BLaER1 treated with 17β-estradiol and CSF1 and Interleukin-3, amounts not matched to agents 10 nM and 100 nM (cell line): ENCODE measurements around the gene THY1.
"Not testable (repeated sequence)": the region's sequence is repeated elsewhere in the genome, so short reads cannot be mapped to it uniquely, and the experiment has no call there.

Experiments used
- H3K27ac ChIP-seq, 11 experiments: shearing (Covaris generic); formaldehyde crosslinking; 2 replicates each; pipeline ENCODE4 v1.8.1; 2022
- H3K27me3 ChIP-seq, 11 experiments: shearing (Covaris generic); formaldehyde crosslinking; 2 replicates each; pipeline ENCODE4 v1.8.1; 2022
- H3K36me3 ChIP-seq, 11 experiments: shearing (Covaris generic); formaldehyde crosslinking; 2 replicates each; pipeline ENCODE4 v1.8.1; 2022
- H3K4me1 ChIP-seq, 10 experiments: shearing (Covaris generic); formaldehyde crosslinking; 2 replicates each; pipeline ENCODE4 v1.8.1; 2022
- H3K4me2 ChIP-seq, 11 experiments: shearing (Covaris generic); formaldehyde crosslinking; 2 replicates each; pipeline ENCODE4 v1.8.1; 2022
- H3K4me3 ChIP-seq, 10 experiments: shearing (Covaris generic); formaldehyde crosslinking; 2 replicates each; pipeline ENCODE4 v1.8.1; 2022
- H3K9ac ChIP-seq, 11 experiments: shearing (Covaris generic); formaldehyde crosslinking; 2 replicates each; pipeline ENCODE4 v1.8.1; 2022
- H3K9me3 ChIP-seq, 11 experiments: shearing (Covaris generic); formaldehyde crosslinking; replicated peaks in 1 of 11; 2 replicates each; pipeline ENCODE4 v1.8.1; 2022
- H4K20me1 ChIP-seq, 11 experiments: shearing (Covaris generic); formaldehyde crosslinking; 2 replicates each; pipeline ENCODE4 v1.8.1; 2022
- Cebpa-rat ChIP-seq, 11 experiments: shearing (Covaris generic); IDR thresholded peaks; 2 replicates each; pipeline ENCODE4 v1.8.1; 2022

The THY1 gene

DNA sequence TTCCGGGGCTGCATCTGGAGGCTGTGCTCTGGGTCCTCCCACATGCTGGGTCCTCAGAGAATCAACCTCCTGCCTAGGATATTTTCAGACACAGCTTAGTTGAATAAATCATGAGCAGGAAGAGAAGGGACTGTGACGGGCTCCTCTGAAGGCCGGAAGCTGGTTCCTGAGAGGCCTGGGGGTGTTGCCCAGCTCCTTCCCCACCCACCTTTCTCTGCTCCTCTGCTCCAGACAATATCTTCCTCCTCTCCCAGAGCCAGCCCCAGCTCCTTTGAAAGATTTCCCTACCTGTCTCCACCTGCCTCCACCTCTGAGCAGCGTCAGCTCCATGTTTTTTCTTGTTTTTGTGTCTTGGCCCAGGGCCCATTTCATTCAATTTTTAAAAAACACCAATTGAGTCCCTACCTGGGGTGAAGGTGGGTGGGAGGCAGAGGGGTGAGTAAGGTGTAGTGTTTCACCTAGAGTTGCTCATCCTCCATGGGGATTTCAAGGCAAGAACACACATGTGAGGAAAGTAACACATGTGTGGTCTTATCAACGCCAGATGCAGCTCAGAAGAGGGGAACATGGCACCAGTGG lies 24.8 kb upstream of the THY1 start:
- Histone ChIP-seq H4K20me1 (no peaks in the 10 kb centered on the region), H3K27ac (peak overlapping the region in 7 of 11 experiments; percentile 2 to 37 (median 24); a peak in 8 of 22 replicates), H3K4me1 (peaks cover 11 to 28% (median 16%) of the 10 kb centered on the region in 10 experiments), H3K27me3 (no peaks in the 10 kb centered on the region), H3K36me3 (no peaks in the 10 kb centered on the region), H3K4me3 (no peak overlapping the region), H3K9ac (peak overlapping the region in 6 of 11 experiments; percentile 3 to 33 (median 27); a peak in 6 of 22 replicates), H3K9me3 (no peaks in the 10 kb centered on the region), H3K4me2 (peak overlapping the region; percentile 51 to 80 (median 70))
- no peak for TF ChIP-seq Cebpa-rat (IDR thresholded peaks at IDR 0.05)

GRCh38 chr11:119446871-119447663 lies 24.1 kb upstream of the THY1 start:
- H3K9ac ChIP-seq = peak overlapping the region in 6 of 11 experiments; percentile 3 to 33 (median 27); a peak in 6 of 22 replicates
- H3K27ac ChIP-seq = peak overlapping the region in 7 of 11 experiments; percentile 2 to 37 (median 24); a peak in 7 of 22 replicates
- peaks cover 11 to 24% (median 16%) of the 10 kb centered on the region in 10 experiments for H3K4me1 ChIP-seq
- H3K9me3 ChIP-seq = no peaks in the 10 kb centered on the region
- no peak overlapping the region for H3K4me3 ChIP-seq
- peak overlapping the region; percentile 51 to 80 (median 70) for H3K4me2 ChIP-seq
- no peaks in the 10 kb centered on the region for H4K20me1 ChIP-seq
- H3K27me3 ChIP-seq = no peaks in the 10 kb centered on the region
- no peaks in the 10 kb centered on the region for H3K36me3 ChIP-seq
- TF ChIP-seq Cebpa-rat (IDR thresholded peaks at IDR 0.05) = no peak

GRCh38 chr11:119446434-119446833 lies 23.5 kb upstream of the THY1 start:
- Histone ChIP-seq H3K27me3 (no peaks in the 10 kb centered on the region), H3K36me3 (no peaks in the 10 kb centered on the region), H3K9me3 (no peaks in the 10 kb centered on the region), H3K4me1 (peaks cover 11 to 26% (median 17%) of the 10 kb centered on the region in 10 experiments), H4K20me1 (no peaks in the 10 kb centered on the region), H3K27ac (no peak overlapping the region), H3K4me2 (no peak overlapping the region), H3K9ac (no peak overlapping the region), H3K4me3 (no peak overlapping the region)
- no peak for TF ChIP-seq Cebpa-rat (IDR thresholded peaks at IDR 0.05)

- no peak overlapping the region for H3K4me3 ChIP-seq
- H3K9ac ChIP-seq = no peak overlapping the region
- no peaks in the 10 kb centered on the region for H4K20me1 ChIP-seq
- H3K9me3 ChIP-seq = no peaks in the 10 kb centered on the region
- no peak overlapping the region for H3K4me2 ChIP-seq
- no peak overlapping the region for H3K27ac ChIP-seq
- no peaks in the 10 kb centered on the region for H3K27me3 ChIP-seq
- H3K4me1 ChIP-seq = peaks cover 15 to 32% (median 22%) of the 10 kb centered on the region in 10 experiments
- H3K36me3 ChIP-seq = no peaks in the 10 kb centered on the region
- no peak for TF ChIP-seq Cebpa-rat (IDR thresholded peaks at IDR 0.05)
Measured at GRCh38 chr11:119445850-119446249, 22.9 kb upstream of the THY1 start.

DNA sequence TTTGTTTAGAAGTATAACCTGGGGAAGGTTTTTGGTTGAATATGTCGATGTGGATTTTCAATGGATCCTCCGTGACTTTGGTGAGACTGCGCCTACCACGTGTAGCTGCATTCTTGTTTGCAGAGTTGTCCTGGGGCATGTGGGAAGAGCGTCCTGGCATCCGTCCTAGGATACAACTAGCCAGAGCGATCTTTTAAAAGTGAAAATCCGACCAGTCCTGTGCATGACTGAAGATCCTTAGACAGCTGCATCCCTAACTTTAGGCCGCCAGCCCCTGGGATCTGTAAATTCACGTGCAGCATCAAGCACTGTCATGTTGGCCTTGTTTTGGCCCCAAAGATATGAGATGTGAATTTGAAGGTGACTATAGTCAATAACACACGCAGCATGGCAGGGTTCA lies 22.4 kb upstream of the THY1 start:
- Histone ChIP-seq H3K27ac (no peak overlapping the region), H4K20me1 (no peaks in the 10 kb centered on the region), H3K4me2 (no peak overlapping the region), H3K9ac (no peak overlapping the region), H3K4me3 (no peak overlapping the region), H3K36me3 (no peaks in the 10 kb centered on the region), H3K9me3 (0 out of 22 replicates have a peak, but pooled peaks cover 0 to 3% (median 0%) of the 10 kb centered on the region in 11 experiments), H3K4me1 (peaks cover 15 to 37% (median 26%) of the 10 kb centered on the region in 10 experiments), H3K27me3 (no peaks in the 10 kb centered on the region)
- no peak for TF ChIP-seq Cebpa-rat (IDR thresholded peaks at IDR 0.05)

GRCh38 chr11:119441898-119442243 lies 18.9 kb upstream of the THY1 start:
- Histone ChIP-seq H3K27ac (no peak overlapping the region), H3K36me3 (no peaks in the 10 kb centered on the region), H3K4me3 (no peak overlapping the region), H3K4me2 (no peak overlapping the region), H3K27me3 (no peaks in the 10 kb centered on the region), H4K20me1 (no peaks in the 10 kb centered on the region), H3K4me1 (peaks cover 2 to 23% (median 12%) of the 10 kb centered on the region in 10 experiments; a peak in 16 of 20 replicates), H3K9ac (no peak overlapping the region), H3K9me3 (peaks cover 0 to 18% (median 4%) of the 10 kb centered on the region in 11 experiments; a peak in 12 of 22 replicates)
- no peak for TF ChIP-seq Cebpa-rat (IDR thresholded peaks at IDR 0.05)

DNA sequence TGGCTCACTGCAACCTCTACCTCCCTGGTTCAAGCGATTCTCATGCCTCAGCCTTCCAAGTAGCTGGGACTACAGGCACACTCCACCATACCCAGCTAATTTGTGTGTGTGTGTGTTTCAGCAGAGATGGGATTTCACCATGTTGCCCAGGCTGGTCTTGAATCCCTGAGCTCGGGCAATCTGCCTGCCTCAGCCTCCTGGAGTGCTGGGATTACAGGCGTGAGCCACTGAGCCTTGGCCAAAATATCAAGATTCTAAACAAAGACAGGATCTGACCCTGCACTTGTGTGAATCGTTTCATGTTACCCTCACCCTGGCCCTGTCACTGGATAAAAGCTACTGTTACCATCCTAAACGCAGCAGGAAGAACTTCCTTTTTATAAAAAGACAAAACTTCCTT lies 15.6 kb upstream of the THY1 start:
- H4K20me1 ChIP-seq = no peaks in the 10 kb centered on the region
- no peak overlapping the region for H3K27ac ChIP-seq
- H3K27me3 ChIP-seq = no peaks in the 10 kb centered on the region
- no peak for TF ChIP-seq Cebpa-rat (IDR thresholded peaks at IDR 0.05)
- no peak overlapping the region for H3K9ac ChIP-seq
- H3K9me3 ChIP-seq = peaks cover 0 to 22% (median 6%) of the 10 kb centered on the region in 11 experiments; a peak in 12 of 22 replicates
- no peak overlapping the region for H3K4me3 ChIP-seq
- peaks cover 4 to 42% (median 34%) of the 10 kb centered on the region in 10 experiments; a peak in 18 of 20 replicates for H3K4me1 ChIP-seq
- H3K4me2 ChIP-seq = no peak overlapping the region
- no peaks in the 10 kb centered on the region for H3K36me3 ChIP-seq

GRCh38 chr11:119437521-119437920 lies 14.5 kb upstream of the THY1 start:
- H3K27ac ChIP-seq, H3K4me3 ChIP-seq, H4K20me1 ChIP-seq, H3K4me2 ChIP-seq, H3K27me3 ChIP-seq, H3K9ac ChIP-seq, H3K36me3 ChIP-seq: not testable (repeated sequence)
- H3K9me3 ChIP-seq = peaks cover 0 to 22% (median 6%) of the 10 kb centered on the region in 11 experiments; a peak in 12 of 22 replicates
- peaks cover 15 to 40% (median 37%) of the 10 kb centered on the region in 10 experiments for H3K4me1 ChIP-seq

GRCh38 chr11:119436711-119437110 lies 13.7 kb upstream of the THY1 start:
- Histone ChIP-seq H3K4me2 (peak overlapping the region in 8 of 11 experiments; percentile 34 to 88 (median 59); a peak in 13 of 22 replicates), H3K9ac (no peak overlapping the region), H3K4me1 (peaks cover 19 to 40% (median 37%) of the 10 kb centered on the region in 10 experiments), H3K4me3 (no peak overlapping the region), H3K27ac (peak overlapping the region in 2 of 11 experiments; percentile 31 to 37; a peak in 1 of 22 replicates), H3K36me3 (no peaks in the 10 kb centered on the region), H3K9me3 (peaks cover 0 to 22% (median 6%) of the 10 kb centered on the region in 11 experiments; a peak in 12 of 22 replicates), H4K20me1 (no peaks in the 10 kb centered on the region; a peak in 1 of 22 replicates), H3K27me3 (no peaks in the 10 kb centered on the region)
- no peak for TF ChIP-seq Cebpa-rat (IDR thresholded peaks at IDR 0.05)
